Prostate gland (tissue), 2 donors: ENCODE results near the gene TMEM17.

ENCODE experiments used
- CTCF ChIP-seq, 4 experiments: fragments of 200-600 bp in 2 of 4; fragments of 450-650 bp in 2 of 4; sonication (generic) in 2 of 4; IDR thresholded peaks; 1 replicate in 3 of 4; 2 replicates in 1 of 4; pipeline ENCODE4 v1.5.1; 2016 to 2019; ENCODE audit warnings: antibody characterized with exemption in 4 of 4, mild to moderate bottlenecking in 2 of 4, moderate library complexity in 2 of 4
- POLR2A ChIP-seq: fragments of 450-650 bp; IDR thresholded peaks from one replicate; pipeline ENCODE4 v1.6.1; 2016; ENCODE audit warnings: antibody characterized with exemption, mild to moderate bottlenecking

GRCh38 chr2:62461017-62461553, 44.9 kb downstream of the TMEM17 start:
- no peak for TF ChIP-seq CTCF (IDR thresholded peaks at IDR 0.05)
- no peak for TF ChIP-seq POLR2A
